Measurements from ENCODE around the gene PLA2G4B.

PLA2G4B gene

DNA sequence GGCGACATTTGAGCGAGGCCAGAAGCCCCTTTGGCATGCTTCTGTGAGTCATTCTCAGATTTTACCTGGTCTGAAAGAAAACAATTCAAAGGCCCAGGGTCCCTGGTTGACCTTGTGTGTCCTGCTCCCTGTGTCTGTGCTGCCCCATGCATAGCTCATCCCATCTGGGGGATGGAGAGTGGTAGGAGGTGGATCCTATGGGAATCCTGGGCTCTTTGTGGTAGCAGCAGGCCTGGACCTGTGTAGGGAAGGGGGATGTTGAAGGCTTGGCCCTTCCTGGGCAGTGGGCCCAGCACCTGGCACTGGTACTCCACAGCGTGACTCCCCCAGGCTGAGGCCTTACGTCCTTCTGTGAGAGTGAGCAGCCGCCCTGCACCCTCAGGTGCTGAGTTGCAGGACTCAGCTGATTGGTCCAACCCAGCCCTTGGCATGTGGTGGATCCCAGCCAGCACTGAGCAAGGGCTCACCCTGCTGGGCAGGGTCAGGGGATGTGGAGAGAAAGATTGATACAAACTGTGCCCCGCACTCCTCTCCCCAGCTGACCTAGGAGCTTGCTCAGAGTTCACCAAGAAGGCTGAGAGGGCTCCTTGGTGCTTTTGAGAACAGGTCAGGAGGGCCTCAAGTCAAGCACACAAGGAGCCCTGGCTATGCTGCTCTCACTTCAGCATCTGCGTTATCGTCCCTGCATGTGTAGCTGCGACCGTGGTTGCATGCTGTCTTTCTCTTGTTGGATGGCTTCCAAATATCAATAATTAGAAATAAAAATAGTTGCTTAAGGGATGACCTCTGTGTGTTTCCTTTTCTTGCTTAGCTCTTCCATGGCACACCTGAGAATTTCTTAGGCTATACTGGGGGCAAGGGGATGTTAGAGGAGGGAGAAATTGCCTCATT lies 32.1 kb upstream of the PLA2G4B start:
- no peak for DNase-seq (ENCODE audit: low read depth in 2 of 2)

DNA sequence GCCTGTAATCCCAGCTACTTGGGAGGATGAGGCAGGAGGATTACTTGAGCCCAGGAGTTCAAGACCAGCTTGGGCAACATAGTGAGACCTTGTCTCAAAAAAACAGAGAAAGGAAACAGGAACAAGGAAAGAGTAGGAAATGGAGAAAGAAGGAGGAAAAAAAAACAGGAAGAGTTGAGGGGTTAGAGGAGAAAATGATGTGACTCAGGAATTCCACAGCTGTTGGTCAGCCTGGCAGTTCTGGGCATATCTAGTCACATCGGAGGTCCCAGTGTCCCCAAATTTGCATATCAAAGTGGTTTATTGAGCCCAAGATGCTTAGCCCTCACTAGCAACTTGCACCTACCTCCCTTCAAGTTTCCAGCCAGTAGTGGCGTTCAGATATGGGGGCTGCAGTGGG lies 29.5 kb upstream of the PLA2G4B start:
- DNase-seq (ENCODE audit: low read depth in 2 of 2) = no peak

DNA sequence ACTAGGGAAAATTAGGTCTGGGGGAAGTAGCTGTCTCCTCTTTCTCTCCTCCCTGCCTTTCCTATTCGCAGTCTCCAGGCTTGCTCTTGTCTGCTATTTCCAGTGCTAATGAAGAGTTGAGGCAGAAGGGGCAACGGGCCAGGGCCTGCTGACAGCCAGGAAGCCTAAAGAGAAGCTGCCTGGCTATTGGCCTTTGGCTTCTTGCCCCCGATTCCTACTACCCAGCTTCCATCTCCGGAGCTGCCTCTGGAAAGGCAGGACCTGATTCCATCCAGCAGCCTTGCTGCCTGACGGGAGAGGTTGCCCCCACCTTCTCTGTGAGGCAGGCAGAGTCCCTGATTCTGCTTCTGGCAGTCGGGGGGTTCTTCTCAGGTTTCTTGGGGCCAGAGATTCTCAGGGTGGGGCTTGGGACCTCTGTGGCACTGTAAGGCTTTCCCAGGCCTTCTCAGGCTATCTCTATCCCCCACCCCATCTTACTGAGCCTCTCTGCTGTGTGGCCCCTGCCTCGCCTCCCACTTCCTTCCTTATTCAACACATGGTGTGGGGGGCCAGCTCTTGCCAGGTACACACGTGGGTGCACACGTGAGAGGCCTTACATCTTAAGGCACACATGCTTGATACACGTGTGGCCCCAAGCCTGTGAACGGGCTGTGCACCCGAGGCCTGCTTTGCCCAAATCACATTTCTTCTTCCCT lies 29.0 kb upstream of the PLA2G4B start:
- no peak for DNase-seq (ENCODE audit: low read depth in 2 of 2)

- DNase-seq (ENCODE audit: low read depth in 2 of 2) = no peak
Measured at GRCh38 chr15:41810651-41811431, 27.8 kb upstream of the PLA2G4B start.

DNA sequence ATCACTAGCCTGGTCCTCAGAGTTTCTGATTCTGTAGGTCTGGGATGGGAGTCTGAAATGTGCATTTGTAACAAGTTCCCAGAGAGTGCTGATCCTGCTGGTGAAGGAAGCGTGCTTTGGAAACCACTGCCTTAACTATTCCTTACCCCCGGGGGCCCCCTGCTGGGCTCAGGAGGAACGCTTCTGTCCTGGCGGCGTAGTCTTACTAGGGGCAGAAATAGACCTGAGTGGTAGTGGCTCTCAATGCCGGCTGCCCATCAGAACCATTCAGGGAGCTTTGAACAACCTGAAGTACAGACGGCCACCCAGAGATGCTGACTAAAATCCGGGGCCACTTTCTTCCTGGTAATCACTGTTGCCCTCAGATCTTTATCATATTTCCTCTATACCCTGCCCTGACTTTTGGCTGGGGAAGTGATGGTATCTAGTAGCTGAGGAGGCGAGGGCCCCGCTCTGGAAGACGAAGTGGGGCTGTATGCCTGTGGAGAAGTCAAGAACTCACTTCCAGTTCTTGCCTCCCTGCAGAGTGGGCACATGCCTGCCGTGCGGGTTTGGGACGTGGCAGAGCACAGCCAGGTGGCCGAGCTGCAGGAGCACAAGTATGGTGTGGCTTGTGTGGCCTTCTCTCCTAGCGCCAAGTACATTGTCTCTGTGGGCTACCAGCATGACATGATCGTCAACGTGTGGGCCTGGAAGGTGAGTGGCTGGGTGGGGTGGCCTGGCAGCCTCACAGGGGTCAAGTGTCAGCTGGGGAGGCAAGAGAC lies 27.0 kb upstream of the PLA2G4B start:
- DNase-seq (ENCODE audit: low read depth in 2 of 2) = peak; percentile 52 to 53

- DNase-seq (ENCODE audit: low read depth in 2 of 2) = no peak
Measured at GRCh38 chr15:41812820-41813375, 25.7 kb upstream of the PLA2G4B start.

- DNase-seq (ENCODE audit: low read depth in 2 of 2) = no peak
Measured at GRCh38 chr15:41813426-41813825, 25.2 kb upstream of the PLA2G4B start.

- DNase-seq (ENCODE audit: low read depth in 2 of 2) = no peak
Measured at GRCh38 chr15:41814534-41814933, 24.1 kb upstream of the PLA2G4B start.

DNA sequence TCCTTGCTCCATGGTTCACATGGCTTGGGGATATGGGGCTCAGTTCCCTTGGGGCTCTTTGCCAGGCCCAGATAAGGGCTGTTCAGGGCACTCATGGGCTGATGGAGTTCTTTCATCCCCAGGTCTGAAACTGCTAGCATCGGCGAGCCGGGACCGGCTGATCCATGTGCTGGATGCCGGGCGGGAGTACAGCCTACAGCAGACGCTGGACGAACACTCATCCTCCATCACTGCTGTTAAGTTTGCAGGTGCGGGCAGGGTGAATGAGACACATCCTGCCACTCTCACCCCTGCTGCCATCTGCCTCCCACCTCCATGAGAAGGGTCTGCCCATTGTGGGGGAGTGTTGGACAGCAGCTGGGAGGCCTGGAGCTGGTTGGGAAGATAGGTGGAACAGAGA lies 21.9 kb upstream of the PLA2G4B start:
- DNase-seq (ENCODE audit: low read depth in 2 of 2) = no peak

DNA sequence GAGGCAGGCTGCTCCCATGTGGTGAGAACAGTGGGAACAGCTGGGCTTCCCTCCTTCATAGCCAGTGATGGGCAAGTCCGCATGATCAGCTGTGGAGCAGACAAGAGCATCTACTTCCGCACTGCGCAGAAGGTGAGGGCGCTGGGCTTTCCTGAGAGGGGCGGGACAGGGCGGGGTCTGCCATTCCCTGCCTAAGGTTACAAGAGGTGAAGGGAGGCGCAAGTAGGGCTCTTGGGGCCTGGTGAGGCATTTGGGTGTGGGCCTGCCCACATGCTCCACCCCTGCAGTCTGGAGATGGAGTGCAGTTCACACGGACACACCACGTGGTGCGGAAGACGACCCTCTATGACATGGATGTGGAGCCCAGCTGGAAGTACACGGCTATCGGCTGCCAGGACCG lies 21.3 kb upstream of the PLA2G4B start:
- DNase-seq (ENCODE audit: low read depth in 2 of 2) = no peak

GRCh38 chr15:41817781-41818180 lies 20.9 kb upstream of the PLA2G4B start:
- no peak for DNase-seq (ENCODE audit: low read depth in 2 of 2)

GRCh38 chr15:41819455-41820050 lies 19.1 kb upstream of the PLA2G4B start:
- no peak for DNase-seq (ENCODE audit: low read depth in 2 of 2)

DNA sequence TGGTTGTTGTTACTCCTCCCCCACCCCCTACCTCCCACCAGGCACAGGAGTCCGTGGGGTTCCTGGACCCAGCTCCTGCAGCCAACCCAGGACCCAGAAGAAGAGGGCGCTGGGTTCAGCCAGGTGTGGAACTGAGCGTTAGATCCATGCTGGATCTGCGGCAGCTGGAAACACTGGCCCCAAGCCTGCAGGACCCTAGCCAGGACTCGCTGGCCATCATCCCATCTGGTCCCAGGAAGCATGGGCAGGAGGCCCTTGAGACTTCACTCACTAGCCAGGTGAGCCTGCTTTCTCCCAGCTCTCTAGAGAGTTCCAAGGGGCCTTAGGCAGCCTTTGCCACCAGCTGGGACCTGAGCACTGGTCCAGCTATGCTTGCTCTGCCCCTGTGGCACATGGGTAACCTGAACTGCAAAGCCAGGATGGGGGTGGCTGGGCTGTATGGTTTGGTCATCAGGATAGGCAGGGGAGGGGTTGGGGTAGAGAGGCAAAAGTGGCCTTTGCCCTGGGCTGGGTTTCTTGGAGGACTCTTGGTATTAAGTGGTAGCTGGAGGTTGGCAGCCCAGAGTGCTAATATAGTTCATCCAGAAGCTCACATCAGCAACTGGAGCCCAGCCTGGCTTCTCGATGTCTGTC lies 17.7 kb upstream of the PLA2G4B start:
- no peak for DNase-seq (ENCODE audit: low read depth in 2 of 2)

DNA sequence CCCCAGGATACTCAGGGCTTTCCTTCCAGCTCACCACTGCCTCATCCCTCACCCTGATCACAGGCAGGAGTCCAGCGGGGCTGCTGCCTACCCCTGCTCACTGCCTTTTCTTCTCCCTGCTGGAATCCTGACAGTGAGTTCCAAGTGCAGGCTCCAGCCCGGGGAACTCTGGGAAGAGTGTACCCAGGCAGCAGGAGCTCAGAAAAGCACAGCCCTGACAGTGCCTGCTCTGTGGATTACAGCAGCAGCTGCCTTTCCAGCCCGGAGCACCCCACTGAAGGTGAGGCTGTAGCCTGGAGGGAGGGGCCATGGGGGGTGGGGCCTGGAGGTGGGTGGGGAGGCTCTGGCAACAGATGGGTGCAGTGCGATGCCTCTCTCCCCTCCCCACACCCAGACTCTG lies 16.8 kb upstream of the PLA2G4B start:
- no peak for DNase-seq (ENCODE audit: low read depth in 2 of 2)

DNA sequence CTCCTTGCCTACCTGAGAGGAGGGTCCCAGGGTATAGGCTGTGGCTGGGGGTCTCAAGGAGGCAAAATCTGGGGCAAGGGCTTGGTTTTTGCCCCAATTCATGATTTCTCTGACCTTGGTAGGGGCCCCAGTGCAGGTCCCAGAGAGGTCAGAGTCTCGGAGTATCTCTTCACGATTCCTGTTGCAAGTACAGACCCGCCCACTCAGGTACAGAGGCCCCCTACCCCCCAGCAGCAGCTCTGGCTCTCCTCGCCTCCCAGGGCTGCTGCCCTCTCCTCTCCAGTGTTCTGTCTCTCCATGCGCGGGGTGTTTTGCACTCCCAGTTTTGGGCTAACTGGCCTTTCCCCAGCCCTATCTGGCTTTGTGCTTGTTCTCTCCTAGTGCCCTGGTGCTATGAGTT lies 16.2 kb upstream of the PLA2G4B start:
- DNase-seq (ENCODE audit: low read depth in 2 of 2) = no peak

DNA sequence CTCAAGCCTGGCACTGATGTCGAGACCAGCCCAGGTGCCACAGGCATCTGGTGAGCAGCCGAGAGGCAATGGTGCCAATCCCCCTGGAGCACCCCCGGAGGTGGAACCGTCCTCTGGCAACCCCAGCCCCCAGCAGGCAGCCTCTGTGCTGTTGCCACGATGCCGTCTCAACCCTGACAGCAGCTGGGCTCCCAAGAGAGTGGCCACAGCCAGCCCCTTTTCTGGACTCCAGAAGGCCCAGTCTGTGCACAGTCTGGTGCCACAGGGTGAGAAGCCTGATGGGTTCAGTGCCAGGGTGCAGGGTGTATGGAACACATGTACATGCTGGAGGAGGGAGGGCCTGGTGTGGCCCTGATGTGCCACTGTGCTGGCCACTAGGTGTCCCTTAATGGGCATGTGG lies 15.7 kb upstream of the PLA2G4B start:
- no peak for DNase-seq (ENCODE audit: low read depth in 2 of 2)

DNA sequence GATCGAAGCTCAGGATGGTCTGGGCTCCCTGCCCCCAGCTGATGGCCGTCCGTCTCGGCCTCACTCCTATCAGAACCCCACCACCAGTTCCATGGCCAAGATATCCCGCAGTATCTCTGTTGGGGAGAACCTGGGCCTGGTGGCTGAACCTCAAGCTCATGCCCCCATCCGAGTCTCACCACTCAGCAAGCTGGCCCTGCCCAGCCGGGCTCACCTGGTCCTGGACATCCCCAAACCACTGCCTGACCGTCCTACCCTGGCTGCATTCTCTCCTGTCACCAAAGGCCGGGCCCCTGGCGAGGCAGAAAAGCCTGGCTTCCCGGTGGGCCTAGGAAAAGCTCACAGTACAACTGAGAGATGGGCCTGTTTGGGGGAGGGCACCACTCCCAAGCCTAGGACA lies 15.1 kb upstream of the PLA2G4B start:
- no peak for DNase-seq (ENCODE audit: low read depth in 2 of 2)

DNA sequence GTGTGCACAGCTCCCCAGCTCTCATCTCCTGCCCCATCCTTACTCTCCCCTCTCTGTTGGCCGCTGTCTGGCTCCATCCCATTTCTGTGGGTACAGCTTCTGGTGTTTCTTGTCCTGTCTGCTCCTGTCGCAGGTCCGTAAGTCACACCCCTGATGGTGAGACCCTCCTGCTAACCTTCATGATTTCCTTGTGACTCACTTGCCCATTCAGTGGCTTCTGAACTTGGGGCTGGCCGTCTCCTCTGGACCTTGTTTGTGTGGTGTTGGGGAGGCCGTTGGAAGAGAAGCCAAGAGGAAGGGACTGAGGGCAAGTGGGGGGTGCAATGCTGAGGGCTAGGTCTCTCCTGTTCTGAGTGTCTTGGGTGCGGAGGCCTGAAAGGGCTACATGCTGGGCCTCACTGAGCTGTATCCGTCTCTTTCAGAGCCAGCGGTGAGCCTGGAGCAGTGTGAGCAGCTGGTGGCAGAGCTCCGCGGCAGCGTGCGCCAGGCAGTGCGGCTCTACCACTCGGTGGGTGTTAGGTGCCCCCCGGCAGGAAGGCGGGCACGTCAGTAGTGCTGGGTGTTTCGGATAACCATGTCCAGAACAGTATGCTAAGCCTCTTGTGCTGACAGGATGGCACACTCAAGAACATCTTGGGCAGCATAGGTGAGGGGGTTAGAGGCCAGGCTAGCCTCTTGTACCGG lies 14.4 kb upstream of the PLA2G4B start:
- no peak for DNase-seq (ENCODE audit: low read depth in 2 of 2)

- no peak for DNase-seq (ENCODE audit: low read depth in 2 of 2)
Measured at GRCh38 chr15:41825145-41825544, 13.5 kb upstream of the PLA2G4B start.

Data from stimulated activated CD8-positive, alpha-beta memory T cell treated with anti-CD3 and anti-CD28 coated beads, Interleukin-15, amount 100 ng/mL, for 48 hours (primary cell).